Measurements from ENCODE around the gene FAT2.
"Not testable (repeated sequence)": the region's sequence is repeated elsewhere in the genome, so short reads cannot be mapped to it uniquely, and the experiment has no call there.

FAT2 gene

DNA sequence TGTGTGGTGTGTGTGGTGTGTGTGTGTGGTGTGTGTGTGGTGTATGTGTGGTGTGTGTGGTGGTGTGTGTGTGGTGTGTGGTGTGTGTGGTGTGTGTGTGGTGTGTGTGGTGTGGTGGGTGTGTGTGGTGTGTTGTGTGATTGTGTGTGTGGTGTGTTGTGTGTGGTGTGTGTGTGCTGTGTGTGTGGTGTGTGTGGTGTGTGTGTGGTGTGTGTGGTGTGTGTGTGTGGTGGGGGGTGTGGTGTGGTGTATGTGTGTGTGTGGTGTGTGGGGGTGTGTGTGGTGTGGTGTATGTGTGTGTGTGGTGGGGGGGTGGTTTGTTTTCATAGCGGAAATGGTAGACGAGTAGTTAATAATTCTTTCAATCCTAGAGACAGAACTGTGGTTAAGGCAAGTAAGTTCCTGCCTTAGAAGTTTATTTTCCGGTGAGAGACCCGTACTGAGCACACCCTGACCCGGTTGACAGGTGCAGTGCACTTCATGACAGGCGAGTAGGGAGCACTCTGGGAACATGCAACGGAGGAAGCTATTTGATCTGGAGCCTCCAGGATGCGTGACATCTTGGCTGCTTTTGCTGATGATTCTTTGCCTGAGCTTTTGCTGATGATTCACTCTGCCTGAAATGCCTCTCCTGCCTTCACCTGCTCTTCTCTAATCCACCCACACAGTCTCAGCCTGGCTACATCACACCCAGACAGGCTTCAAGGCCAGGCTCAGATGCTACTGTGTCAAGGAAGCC, 21.7 kb upstream of the FAT2 start:
- DNase-seq: no peak

DNA sequence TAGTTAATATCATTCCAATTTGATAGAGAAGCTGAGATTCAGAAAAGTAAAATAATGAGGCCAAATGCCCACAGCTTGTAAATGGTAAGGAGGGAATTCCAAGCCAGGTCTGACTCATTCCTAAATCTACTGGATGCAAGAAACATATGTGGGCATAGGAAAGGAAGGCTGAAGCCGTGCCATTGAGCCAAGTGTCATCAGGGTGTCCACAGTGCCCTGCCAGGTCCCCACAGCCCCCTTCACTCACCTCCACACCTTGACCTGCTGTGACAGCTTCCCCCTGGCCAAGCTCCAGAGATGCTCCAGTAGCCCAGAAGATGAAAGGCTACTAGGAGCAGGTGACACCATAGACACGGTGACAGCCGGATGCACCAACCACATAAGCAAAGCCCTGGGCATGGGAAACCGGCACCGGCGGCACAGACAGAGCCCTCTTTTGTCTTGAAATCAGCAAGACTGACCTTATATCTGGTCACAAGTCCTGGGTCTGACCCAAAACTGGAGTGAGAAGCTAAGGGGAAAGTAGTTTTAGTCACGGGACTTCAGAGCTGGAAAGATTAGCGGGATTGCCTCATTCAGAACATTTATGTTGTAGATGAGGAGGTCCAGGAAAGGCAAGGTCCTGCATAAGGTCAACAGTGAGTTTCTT, 20.1 kb upstream of the FAT2 start:
- no peak for DNase-seq

DNA sequence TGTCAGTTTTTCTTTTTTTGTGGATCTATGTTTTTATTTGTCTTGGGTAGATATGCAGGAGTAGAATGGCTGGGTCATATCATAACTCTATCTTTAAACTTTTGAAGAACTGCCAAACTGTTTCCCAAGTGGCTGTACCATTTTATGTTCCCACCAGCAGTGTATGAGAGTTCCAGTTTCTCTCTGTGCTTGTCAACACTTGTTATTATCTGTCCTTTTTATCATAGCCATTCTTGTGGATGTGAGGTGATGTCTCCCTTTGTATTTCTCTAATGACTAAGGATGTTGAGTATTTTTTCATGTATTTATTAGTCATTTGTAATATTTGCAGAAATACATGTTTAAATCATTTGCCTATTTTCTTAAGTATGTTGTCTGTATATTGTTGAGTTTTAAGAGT, 17.4 kb upstream of the FAT2 start:
- no peak for DNase-seq

DNA sequence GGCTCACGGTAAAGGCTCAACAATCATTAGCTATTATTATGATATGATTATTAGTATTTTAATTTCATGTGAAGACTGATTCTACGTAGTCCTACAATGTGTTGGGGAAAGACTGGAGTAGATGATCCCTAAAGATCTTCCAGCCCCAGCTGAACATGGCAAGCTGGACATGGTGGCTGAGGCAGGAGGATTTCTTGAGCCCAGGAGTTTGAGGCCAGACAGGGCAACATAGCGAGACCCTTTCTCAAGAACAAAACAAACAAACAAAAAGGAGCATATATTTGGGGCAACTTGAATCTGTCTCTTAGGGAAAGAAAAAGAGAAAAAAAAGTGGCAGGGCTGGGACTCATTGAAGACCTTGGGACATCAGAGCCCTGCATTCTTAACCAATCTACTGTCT, 16.2 kb upstream of the FAT2 start:
- DNase-seq: no peak

DNA sequence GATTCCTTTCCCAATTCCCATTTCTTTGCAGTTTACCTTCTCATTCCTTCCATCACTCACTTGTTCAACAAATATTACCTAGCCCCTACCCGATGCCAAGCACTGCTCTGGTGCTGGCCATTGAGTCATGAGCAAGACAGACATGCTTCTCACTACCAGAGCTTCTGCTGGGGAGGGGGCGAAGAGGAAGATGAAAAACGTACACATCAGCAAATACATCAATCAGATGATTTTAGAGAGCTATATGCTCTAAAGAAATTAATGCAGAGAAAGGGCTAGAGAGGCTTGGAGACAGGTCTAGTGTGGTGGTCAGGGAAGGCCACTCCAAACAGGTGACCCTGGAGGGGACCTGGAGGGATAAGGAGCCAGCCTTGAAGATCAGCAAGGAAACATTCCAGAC, 14.4 kb upstream of the FAT2 start:
- DNase-seq: no peak

DNA sequence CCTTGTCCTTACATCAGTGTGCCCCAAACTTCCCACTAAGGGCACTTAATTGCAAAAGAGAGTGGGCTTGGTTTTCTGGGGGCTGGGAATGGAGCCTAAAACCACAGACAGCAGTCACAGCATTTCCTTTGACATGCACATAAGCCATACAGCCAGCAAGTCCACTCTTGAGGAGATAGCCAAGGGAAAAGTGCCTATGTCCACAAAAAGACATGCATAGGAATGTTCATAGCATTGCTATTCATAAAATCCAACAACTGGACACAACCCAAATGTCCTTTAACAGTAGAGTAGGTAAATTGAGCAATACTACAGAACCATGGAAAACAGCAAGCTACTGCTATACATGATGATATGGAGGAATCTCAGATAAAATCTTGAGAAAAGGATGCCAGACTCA, 11.7 kb upstream of the FAT2 start:
- DNase-seq: no peak

DNA sequence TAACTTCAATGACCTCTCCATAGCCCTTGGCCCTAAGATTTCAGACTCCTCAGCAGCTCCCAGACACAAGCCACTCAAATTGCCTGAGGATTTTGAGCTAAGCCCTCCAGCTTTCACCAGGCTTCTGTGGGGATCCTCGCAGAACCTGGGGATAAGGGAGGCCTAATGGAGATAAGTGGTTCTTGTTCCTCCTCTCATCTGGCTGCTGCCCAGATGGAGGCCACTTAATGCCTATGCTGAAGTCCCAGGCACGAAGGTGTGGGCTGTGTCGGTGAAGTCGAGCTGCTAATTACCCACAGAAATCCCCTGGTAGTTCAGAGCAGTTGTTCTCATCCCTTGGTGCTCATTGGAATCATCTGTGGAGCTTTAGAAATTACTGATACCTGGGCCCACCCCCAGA, 10.3 kb upstream of the FAT2 start:
- DNase-seq: no peak

DNA sequence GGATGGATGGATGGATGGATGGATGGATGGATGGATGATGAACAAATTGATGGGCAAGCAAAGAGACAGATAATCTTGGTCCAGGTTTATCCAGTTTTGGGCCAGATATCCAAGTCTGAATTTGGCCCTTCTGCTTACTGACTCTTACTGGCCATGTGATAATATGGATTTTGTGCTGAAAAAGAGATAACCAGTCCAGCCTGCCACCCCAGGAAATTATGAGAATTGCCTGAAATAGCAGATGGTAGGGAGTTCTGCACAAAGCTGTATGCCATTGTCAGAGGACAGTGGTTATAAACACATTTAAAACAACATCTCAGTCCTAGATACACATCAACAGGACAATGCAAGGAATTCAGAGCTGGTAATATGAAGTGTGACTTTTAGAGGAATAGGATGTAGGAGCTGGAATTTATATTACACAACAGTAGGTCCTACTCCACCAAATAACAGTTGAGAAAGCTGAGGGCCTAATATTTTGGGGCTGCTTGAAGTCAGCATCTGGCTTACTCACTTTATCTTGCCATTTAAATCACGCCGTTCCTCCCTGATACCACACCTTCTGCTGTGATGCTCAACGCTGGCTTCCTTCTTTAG, 9.0 kb upstream of the FAT2 start:
- DNase-seq: no peak

DNA sequence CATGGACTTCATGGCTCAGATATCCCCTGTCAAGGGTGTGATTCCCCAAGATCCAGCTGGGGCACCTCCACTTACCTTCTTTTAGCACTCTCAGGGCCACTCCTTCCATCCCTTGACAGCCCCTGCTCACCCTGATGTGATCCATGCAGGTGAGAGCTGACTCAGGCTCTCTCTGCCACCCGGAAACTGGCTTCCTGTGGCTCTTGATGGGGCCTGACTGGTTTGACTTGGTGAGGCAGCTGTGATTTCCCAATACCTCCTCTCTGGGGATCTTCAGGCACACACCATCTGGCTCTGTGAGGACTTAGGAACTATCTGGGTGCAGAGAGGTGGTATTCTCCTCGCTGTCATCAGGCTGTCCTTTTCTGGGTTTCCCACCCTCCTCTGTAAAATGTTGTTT, 7.9 kb upstream of the FAT2 start:
- no peak for DNase-seq

DNA sequence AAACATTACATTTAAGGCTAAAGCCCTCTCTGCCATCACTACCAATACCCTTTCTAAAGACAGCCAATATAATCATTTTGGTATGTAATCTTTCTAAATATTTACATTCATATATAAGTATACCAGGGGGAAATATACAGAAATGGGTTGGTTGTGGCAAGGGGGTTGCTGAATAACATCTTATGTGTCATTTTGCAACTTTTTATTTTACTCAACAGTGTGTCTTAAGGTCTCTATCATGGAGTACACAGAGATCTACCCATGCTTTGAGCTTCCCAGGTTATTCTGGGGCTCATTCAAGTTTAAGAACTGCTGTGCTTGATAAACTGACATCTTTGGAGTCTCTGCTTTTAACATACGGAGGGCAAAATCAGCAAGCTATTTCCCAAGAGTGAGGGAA, 7.4 kb upstream of the FAT2 start:
- no peak for DNase-seq

DNA sequence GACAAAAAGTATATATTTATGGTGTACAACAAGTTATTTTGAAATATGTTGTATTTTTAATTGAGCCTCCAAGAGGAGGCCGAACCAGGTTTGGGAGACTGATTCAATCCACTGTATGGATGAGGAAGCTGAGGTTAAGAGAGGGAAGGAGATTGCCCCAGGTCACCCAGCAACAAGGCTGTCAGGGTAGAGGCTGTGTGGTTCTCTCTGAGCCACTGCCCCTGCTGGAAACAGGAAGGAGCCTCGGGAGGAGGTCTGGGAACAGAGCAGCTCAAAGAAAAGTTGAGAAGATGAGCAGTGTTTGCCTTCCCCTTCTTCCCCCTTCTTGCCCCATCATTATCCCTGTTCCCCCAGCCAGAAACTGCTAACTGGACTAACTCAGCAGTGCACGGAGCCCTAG, 6.6 kb upstream of the FAT2 start:
- DNase-seq: no peak

DNA sequence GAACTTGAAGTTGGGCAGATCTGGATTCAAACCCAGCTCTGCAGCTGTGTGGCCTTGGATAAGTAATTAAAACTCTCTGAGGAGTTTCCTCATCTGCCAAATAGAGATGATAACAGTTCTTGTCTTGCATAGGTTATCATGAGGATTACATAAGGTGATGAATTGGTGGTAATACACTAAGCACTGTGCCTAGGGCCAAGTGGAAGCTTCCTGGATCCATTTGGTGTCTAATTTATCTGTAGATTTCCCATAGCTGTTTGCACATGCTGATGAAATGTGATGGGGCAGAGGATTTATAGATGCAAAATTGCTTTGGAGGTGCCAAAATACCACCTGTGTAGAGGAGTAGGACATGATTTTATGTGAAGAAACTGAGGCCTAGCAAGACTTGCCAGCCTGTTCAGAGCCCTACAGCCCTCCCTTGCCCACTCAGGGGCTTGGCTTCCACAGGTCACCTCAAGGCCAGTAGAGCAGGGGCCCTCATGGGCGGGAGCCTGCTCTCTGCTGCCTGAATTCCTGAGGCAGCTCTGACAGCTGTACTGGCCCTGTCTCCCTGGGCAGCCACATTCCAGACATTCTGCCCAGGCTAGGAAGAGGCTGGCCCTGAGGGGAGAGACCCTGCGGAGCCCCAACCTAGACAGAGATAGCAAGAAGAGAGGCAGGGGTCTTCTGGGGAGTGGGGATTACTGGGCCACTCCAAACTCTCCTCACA, 5.9 kb upstream of the FAT2 start:
- DNase-seq: no peak

DNA sequence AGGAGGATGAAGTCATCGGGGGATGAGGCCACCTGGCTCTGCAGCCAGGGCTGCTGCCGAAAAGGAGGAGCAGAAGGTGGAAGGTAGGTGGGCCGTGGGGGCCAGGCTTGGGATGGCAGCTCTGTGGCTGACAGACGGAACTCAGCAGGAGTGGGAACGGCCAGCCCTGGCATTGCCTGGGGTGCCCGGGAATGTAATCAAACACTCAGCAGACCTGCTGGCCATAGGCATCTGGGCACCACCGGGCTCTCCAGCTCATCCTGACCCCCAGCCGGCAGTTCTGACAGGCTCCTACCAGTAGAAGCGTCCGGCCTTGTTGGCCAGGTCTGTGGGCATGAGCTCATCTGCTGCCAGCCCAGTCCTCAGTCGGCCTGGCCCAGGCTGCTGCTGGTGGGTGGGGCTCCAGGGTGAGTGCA, 4.3 kb upstream of the FAT2 start:
- DNase-seq: no peak

DNA sequence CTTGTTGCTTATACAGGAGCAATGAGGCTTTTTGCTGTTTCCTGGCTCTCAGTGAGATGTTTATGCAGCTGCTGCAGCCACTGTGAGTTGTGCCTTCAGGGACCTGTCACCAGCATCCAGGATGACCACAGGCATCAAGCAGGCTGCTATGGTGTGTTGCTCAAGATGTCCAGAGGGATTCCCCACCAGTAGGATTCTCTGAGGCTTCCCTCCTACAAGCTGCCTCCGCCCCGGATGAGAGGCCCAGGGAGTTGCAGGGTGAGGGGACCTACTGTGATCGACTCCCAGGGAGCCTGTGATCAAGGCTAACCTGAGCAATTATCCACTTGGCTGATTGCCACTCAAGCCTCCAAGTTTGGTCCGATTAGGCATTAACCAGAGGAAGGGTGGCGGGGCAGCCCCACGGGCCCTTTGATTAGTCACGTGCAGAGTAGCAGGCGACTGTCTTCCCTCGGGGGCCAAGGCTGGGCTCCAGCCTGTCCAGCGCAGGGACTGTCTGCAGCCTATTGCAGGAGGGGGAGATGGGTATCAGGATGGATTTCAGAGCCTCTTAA, 1.8 kb upstream of the FAT2 start:
- no peak for DNase-seq

DNA sequence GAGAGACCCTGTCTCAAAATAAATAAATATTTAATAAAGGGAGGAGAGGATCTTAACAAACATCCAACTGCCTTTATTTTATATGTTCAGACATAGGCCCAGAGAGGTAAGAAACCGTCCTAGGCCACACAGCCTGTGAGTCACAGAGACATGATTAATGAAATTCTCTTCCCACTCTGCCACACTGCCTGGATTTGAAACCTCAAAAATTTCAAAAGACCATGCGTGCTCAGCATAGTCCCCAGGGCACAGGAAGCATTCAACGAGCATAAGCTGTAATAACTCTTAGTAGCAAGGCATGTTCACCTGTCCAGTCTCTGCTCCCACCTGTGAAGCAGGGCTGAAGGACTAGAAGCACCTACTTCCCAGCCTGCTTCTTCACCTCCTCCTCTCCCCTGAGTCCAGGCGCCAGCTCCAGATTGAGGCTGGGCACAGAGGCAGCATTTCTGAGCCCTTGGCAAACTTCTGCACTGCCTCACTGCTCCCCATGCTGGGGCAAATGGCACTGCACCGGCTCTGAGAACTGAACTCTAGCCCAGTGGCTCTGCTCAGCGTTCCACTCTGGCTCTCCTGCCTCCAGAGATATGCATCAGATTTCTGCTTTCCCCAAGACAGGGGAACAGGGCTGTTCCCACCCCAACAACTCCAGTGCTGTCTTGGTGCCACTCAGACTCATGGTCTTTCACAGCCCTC, 1.1 kb downstream of the FAT2 start:
- DNase-seq: no peak

DNA sequence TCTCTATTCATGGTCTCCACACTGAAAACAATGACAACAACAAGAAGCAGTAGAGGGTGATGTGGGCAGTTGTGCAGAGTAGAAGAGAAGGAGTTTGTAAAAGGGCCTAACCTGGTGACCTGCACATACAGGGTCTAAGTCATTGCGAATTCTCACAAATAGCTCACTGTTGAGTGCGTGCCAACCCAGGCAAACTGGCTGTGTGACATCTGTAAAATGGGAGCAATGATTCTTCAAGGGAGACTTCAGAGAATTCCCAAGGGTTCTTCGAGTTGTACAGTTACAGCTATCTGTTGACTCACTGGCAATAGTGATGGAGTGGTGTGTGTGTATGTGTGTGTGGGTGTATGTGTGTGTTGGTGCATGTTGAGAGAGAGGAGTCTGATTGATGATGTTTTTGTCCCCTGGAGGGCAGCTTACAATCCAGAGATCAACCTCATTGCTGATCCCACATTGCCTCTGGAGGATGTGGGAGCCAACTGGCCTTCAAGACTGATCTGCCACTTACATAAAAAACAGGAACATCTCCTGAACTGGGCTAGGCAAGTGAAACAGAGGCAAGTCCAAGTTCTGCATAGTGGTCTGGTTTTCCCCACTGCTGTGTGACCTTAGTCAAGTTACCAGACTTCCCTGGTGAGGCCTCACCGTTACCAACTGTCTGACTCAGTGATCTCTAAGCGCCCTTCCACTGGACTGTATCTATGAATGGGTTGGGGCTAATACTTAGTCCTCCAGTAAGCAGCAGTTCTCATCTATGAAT, 3.2 kb downstream of the FAT2 start:
- DNase-seq: no peak

DNA sequence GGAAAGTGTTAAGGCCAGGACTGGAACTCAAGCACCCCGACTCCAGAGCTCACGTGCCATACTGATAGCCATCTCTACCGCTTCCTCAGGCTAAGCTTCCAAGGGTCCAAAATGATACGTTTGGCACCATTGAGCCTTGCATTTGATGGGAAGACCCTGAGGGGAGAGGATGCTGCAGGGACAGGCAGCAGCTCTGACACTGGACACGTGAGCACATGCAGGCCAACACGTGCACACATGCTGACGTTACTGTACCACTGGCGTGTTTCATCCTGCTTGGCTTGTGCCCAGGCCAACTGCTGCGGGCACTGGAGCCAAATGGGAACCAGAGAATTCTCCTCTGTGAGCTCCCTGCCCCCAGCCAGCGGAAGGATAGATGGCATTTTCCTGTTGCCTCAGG, 5.2 kb downstream of the FAT2 start:
- DNase-seq: no peak

DNA sequence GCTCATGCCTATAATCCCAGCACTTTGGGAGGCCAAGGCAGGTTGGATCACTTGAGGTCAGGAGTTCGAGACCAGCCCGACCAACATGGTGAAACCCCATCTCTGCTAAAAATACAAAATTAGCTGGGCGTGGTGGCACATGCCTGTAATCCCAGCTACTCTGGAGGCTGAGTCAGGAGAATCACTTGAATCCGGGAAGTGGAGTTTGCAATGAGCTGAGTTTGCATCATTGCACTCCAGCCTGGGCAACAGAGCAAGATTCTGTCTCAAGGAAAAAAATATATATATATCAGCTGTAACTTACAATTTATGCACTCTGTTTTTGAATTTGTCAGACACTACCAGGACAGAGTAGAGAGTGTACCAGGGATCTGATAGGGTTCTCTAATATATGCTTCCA, 5.8 kb downstream of the FAT2 start:
- not testable (repeated sequence) for DNase-seq

DNA sequence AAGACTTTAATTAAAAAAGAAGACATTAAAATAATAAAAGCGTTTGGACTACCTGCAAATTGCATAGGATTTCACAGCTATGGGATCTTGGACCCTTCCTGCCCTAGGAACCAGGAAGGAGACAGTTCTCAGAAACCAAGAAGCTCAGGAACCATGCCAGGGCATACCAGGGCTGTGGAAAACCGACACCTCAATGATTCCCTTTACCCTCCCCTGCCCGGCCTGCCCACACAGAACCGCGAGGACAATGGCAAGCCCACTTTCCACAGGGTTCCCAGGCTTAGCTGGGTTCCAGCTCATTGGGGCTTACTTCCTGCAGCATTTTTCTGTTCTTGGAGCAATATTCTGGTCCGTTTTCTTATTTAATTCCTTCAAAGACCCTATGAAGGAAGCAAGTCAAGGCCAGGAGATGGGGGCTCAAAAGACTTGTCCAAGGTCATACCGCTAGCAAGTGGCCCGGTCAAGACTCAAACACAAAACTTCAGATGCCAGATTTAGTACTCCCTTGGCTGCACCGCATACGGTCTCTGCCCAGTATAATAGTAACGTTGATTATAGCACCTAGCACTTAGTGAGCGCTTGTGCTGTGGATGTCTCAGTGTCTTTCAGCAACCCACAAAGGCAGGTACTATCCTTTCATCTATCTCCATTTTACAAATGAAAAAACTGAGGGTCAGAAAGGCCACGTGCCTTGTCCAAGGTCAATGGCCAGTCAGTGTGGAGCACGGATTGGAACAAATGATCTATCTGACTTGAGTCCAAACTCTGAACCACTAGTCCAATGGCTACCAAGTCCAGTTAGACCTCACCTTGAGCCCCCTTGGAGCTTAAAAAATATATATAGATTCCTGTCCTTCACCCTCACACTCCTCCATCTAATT, 6.8 kb downstream of the FAT2 start:
- DNase-seq: no peak

DNA sequence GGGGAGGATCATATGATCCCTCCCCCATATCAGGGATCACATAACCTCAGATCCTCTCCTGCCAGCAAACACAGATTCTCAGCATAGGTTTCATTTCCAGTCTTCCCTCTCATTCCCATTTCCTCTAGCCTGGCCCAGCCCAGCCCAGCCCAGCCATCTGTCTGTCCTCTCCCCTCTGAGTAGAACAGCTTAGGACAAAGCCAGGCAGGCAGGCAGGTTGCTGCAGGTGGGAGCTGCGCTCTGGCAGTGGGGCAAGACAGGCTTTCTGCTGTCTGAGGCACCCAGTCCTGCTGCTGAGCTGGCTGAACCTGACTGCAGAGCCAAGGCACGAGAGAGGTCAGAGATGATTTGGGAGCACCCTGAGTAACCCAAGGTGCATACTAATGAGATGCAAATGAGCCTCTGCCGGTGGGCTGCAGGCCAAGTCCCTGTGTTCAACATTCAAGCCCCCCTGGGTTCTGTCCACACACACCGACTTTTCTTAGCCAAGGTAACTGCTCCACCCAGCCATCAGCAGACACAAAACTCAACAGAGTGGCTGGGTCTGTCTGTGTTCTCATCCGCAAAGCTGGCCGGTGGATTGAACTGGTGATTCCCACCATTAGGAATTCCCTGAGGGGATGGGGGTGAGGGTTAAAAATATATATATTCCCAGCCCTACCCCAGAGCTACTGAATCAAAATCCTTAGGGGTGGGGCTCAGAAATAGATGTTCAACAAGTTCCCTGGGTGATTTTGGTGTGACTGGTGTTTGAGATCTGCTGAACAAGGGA, 9.1 kb downstream of the FAT2 start:
- no peak for DNase-seq
